WTC11 (cell line): ENCODE data around the gene UBALD1.

Experiments used
- CTCF ChIP-seq: fragments of 200-600 bp; IDR thresholded peaks from 2 replicates; pipeline ENCODE4 v1.8.0; 2022; ENCODE audit warnings: antibody characterized with exemption
- HMGA2 ChIP-seq: fragments of 250-450 bp; sonication (Bioruptor Pico); IDR thresholded peaks from 2 replicates; pipeline ENCODE4 v1.4.0; 2021; ENCODE audit warnings: mild to moderate bottlenecking, moderate library complexity
- KAT7 ChIP-seq: sonication (generic); formaldehyde crosslinking; IDR thresholded peaks from 2 replicates; pipeline ENCODE4 v1.8.1; 2023; ENCODE audit warnings: missing genetic modification reagents, mild to moderate bottlenecking, borderline replicate concordance
- RORB ChIP-seq: fragments of 250-450 bp; sonication (Bioruptor Pico); IDR thresholded peaks from 2 replicates; pipeline ENCODE4 v1.9.0; 2021; ENCODE audit warnings: mild to moderate bottlenecking
- TEAD4 ChIP-seq: sonication (generic); formaldehyde crosslinking; IDR thresholded peaks from 2 replicates; pipeline ENCODE4 v1.8.0; 2022; ENCODE audit warnings: mild to moderate bottlenecking, missing genetic modification reagents
- TP53 ChIP-seq: sonication (generic); formaldehyde crosslinking; IDR thresholded peaks from 2 replicates; pipeline ENCODE4 v1.8.1; 2023; ENCODE audit warnings: mild to moderate bottlenecking, missing genetic modification reagents
- USF2 ChIP-seq: sonication (generic); formaldehyde crosslinking; IDR thresholded peaks from 2 replicates; pipeline ENCODE4 v1.8.1; 2023; ENCODE audit warnings: mild to moderate bottlenecking, missing genetic modification reagents, moderate library complexity
- ZNF281 ChIP-seq: sonication (generic); formaldehyde crosslinking; IDR thresholded peaks from 2 replicates; pipeline ENCODE4 v1.8.0; 2023; ENCODE audit warnings: mild to moderate bottlenecking, missing genetic modification reagents
- ZNF396 ChIP-seq: fragments of 250-450 bp; sonication (Bioruptor Pico); IDR thresholded peaks from 2 replicates; pipeline ENCODE4 v1.8.0; 2021; ENCODE audit warnings: mild to moderate bottlenecking, moderate library complexity, borderline replicate concordance
- TF ChIP-seq, protein P1 (sequence below): sonication (generic); formaldehyde crosslinking; IDR thresholded peaks from 2 replicates; pipeline ENCODE4 v1.8.0; 2022; ENCODE audit warnings: mild to moderate bottlenecking, missing genetic modification reagents

GRCh38 chr16:4609200-4610010 is 5.3 kb downstream of the UBALD1 start:
- TF ChIP-seq CTCF: no peak
- TF ChIP-seq, protein P1, sequence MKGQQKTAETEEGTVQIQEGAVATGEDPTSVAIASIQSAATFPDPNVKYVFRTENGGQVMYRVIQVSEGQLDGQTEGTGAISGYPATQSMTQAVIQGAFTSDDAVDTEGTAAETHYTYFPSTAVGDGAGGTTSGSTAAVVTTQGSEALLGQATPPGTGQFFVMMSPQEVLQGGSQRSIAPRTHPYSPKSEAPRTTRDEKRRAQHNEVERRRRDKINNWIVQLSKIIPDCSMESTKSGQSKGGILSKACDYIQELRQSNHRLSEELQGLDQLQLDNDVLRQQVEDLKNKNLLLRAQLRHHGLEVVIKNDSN: no peak
- TF ChIP-seq RORB (CRISPR knock-in tag): no peak
- TF ChIP-seq TEAD4 (CRISPR knock-in tag): no peak
- TF ChIP-seq KAT7 (CRISPR knock-in tag): no peak
- no peak for TF ChIP-seq TP53
- TF ChIP-seq ZNF281 (CRISPR knock-in tag): no peak
- no peak for TF ChIP-seq USF2 (CRISPR knock-in tag)
- TF ChIP-seq HMGA2 (CRISPR knock-in tag): no peak
- no peak for TF ChIP-seq ZNF396 (CRISPR knock-in tag)
